Sciatic nerve (tissue), 2 donors: ENCODE measurements around the gene INPP5D. TPM values are rescaled to one million over a fixed set of nuclear protein-coding genes. Genes with fewer than 3 reads are reported as not detected.
"Not testable (repeated sequence)": the region's sequence is repeated elsewhere in the genome, so short reads cannot be mapped to it uniquely, and the experiment has no call there.

Experiments
- ATAC-seq: fragments of 200-7000 bp; cut with Tn5 transposase; one replicate; pipeline ENCODE4 v1.9.1; 2020; ENCODE audit warnings: mild to moderate bottlenecking, moderate library complexity
- DNase-seq: peaks from one replicate; pipeline ENCODE4 v3.0.0-alpha.2; 2020; ENCODE audit warnings: low spot score
- intact Hi-C: fragments of 100-400 bp; cut with DNase I; formaldehyde crosslinking; loops from one replicate; pipeline ENCODE4 v1.14.2; 2022
- total RNA-seq: library from RNA; stranded (reverse); fragmentation: NEBNext Ultra II Directional; extraction: Animal tissue kit (Norgen Biotek cat#: 25700); gene quantifications from one replicate; pipeline ENCODE4 v1.2.1, GENCODE V29; 2021
- donor health status: DM: no; HTN: no; CAD: no.
- donor health status: DM: no; HTN: no; CAD: no.

Gene INPP5D
- total RNA-seq, 1 donor from 2014 or later: 56.3 TPM

GRCh38 chr2:233064530-233065199, 4.5 kb downstream of the INPP5D start:
- no peak for ATAC-seq

GRCh38 chr2:233065200-233065589, 5.1 kb downstream of the INPP5D start:
- intact Hi-C loops, ATAC-seq, DNase-seq: not testable (repeated sequence)

More at GRCh38 chr2:233064530-233065199, 4.5 kb downstream of the INPP5D start:
- intact Hi-C loops: no loop called here
- DNase-seq: peak; percentile 49

- intact Hi-C loops: no loop called here
- DNase-seq: peak; percentile 26
- no peak for ATAC-seq
Observed at GRCh38 chr2:233065954-233066470, 5.9 kb downstream of the INPP5D start.

GRCh38 chr2:233068762-233069418, 8.7 kb downstream of the INPP5D start:
- ATAC-seq: peak; percentile 36
- peak; percentile 13 for DNase-seq
- intact Hi-C loops: no loop called here

GRCh38 chr2:233072838-233073237, 12.7 kb downstream of the INPP5D start:
- DNase-seq (peak; percentile 34), ATAC-seq (no peak)
- intact Hi-C loops: no loop called here

GRCh38 chr2:233074106-233074505, 14.0 kb downstream of the INPP5D start:
- ATAC-seq (no peak), DNase-seq (peak; percentile 47)
- intact Hi-C loops: no loop called here

- ATAC-seq: peak; percentile 83
- DNase-seq: peak; percentile 51
- intact Hi-C loops: no loop called here
Observed at GRCh38 chr2:233075141-233075965, 15.2 kb downstream of the INPP5D start.

- DNase-seq (peak; percentile 28), ATAC-seq (peak; percentile 75)
- intact Hi-C loops: no loop called here
Observed at GRCh38 chr2:233075966-233076339, 15.8 kb downstream of the INPP5D start.

GRCh38 chr2:233076749-233077148, 16.6 kb downstream of the INPP5D start:
- intact Hi-C loops: no loop called here

GRCh38 chr2:233079473-233079877, 19.3 kb downstream of the INPP5D start:
- ATAC-seq: no peak
- DNase-seq: peak; percentile 37
- intact Hi-C loops: no loop called here

More at GRCh38 chr2:233076749-233077148, 16.6 kb downstream of the INPP5D start:
- DNase-seq (no peak), ATAC-seq (no peak)

GRCh38 chr2:233079953-233080835, 20.1 kb downstream of the INPP5D start:
- ATAC-seq (no peak), DNase-seq (peak; percentile 39)
- intact Hi-C loops: no loop called here

GRCh38 chr2:233080836-233081229, 20.7 kb downstream of the INPP5D start:
- ATAC-seq (no peak), DNase-seq (peak; percentile 51)
- intact Hi-C loops: no loop called here

- peak; percentile 57 for DNase-seq
- peak; percentile 51 for ATAC-seq
- intact Hi-C loops: no loop called here
Observed at GRCh38 chr2:233081232-233081730, 21.1 kb downstream of the INPP5D start.

- DNase-seq: peak; percentile 50
- ATAC-seq: peak; percentile 6
- intact Hi-C loops: no loop called here
Observed at GRCh38 chr2:233081731-233082221, 21.6 kb downstream of the INPP5D start.

GRCh38 chr2:233082222-233082930, 22.2 kb downstream of the INPP5D start:
- peak; percentile 38 for DNase-seq
- no peak for ATAC-seq
- intact Hi-C loops: no loop called here

- intact Hi-C loops: no loop called here
- ATAC-seq (no peak), DNase-seq (peak; percentile 54)
Observed at GRCh38 chr2:233082931-233083755, 23.0 kb downstream of the INPP5D start.

- intact Hi-C loops: no loop called here
- peak; percentile 7 for DNase-seq
- ATAC-seq: no peak
Observed at GRCh38 chr2:233083782-233084181, 23.6 kb downstream of the INPP5D start.
